Loucy (cell line): ENCODE results near the gene GOLGA7B.

Experiments
- H2AFZ ChIP-seq: fragments of 200-600 bp; sonication (generic); 2 replicates; pipeline ENCODE4 v1.6.0; 2016; ENCODE audit warnings: antibody characterized with exemption, mild to moderate bottlenecking, low read length, moderate library complexity
- H3F3A ChIP-seq: fragments of 200-600 bp; 2 replicates; pipeline ENCODE4 v1.6.0; 2016; ENCODE audit warnings: antibody characterized with exemption, low read depth, mild to moderate bottlenecking
- H3K27me3 ChIP-seq: fragments of 200-600 bp; sonication (generic); 2 replicates; pipeline ENCODE4 v1.6.1; 2014; ENCODE audit warnings: low read length, mild to moderate bottlenecking; ENCODE audit not compliant: insufficient read depth, poor library complexity, severe bottlenecking
- H3K36me3 ChIP-seq: fragments of 200-600 bp; sonication (generic); 2 replicates; pipeline ENCODE4 v1.6.1; 2016; ENCODE audit warnings: low read length; ENCODE audit not compliant: insufficient read depth
- H3K4me1 ChIP-seq: fragments of 200-600 bp; sonication (generic); 2 replicates; pipeline ENCODE4 v1.5.1; 2014; ENCODE audit warnings: low read length, mild to moderate bottlenecking; ENCODE audit not compliant: insufficient read depth, poor library complexity, severe bottlenecking
- H3K4me2 ChIP-seq: fragments of 200-600 bp; sonication (generic); 2 replicates; pipeline ENCODE4 v1.6.0; 2014; ENCODE audit warnings: antibody characterized with exemption, low read length, low read depth, mild to moderate bottlenecking; ENCODE audit not compliant: poor library complexity, severe bottlenecking
- H3K4me3 ChIP-seq: fragments of 200-600 bp; sonication (generic); 2 replicates; pipeline ENCODE4 v1.5.1; 2014; ENCODE audit warnings: low read length, mild to moderate bottlenecking, mixed read lengths; ENCODE audit not compliant: poor library complexity, severe bottlenecking
- H3K79me2 ChIP-seq: fragments of 200-600 bp; sonication (generic); 2 replicates; pipeline ENCODE4 v1.6.1; 2014; ENCODE audit warnings: low read length; ENCODE audit not compliant: insufficient read depth
- H3K9ac ChIP-seq: fragments of 200-600 bp; sonication (generic); 2 replicates; pipeline ENCODE4 v1.6.0; 2014; ENCODE audit warnings: mild to moderate bottlenecking, low read depth, low read length, moderate library complexity; ENCODE audit not compliant: poor library complexity, severe bottlenecking
- H3K9me2 ChIP-seq: fragments of 200-600 bp; sonication (generic); replicated peaks from 2 replicates; pipeline ENCODE4 v1.6.1; 2016; ENCODE audit warnings: low read depth, low read length, mixed read lengths
- H3K9me3 ChIP-seq: fragments of 200-600 bp; sonication (generic); 2 replicates; pipeline ENCODE4 v1.6.1; 2014; ENCODE audit warnings: mild to moderate bottlenecking, antibody characterized with exemption, low read length, low read depth; ENCODE audit not compliant: insufficient read depth
- H4K20me1 ChIP-seq: fragments of 200-600 bp; sonication (generic); 2 replicates; pipeline ENCODE4 v1.6.0; 2014; ENCODE audit warnings: antibody characterized with exemption, low read length, mild to moderate bottlenecking; ENCODE audit not compliant: insufficient read depth, poor library complexity, severe bottlenecking
- CTCF ChIP-seq: fragments of 200-600 bp; sonication (generic); conservative IDR thresholded peaks from 2 replicates; pipeline ENCODE4 v1.5.1; 2014; ENCODE audit warnings: mild to moderate bottlenecking, antibody characterized with exemption, low read length
- EZH2phosphoT487 ChIP-seq: fragments of 200-600 bp; IDR thresholded peaks from 2 replicates; pipeline ENCODE4 v1.6.1; 2018; ENCODE audit warnings: antibody characterized with exemption, mild to moderate bottlenecking, moderate library complexity, borderline replicate concordance

The GOLGA7B gene

GRCh38 chr10:97811958-97812357, 37.7 kb upstream of the GOLGA7B start:
- TF ChIP-seq CTCF (no peak), EZH2phosphoT487 (no peak)
- no peaks in the 10 kb centered on the region for H3K9me2 ChIP-seq
- no peaks in the 10 kb centered on the region for H3K79me2 ChIP-seq
- H3K9me3 ChIP-seq: no peaks in the 10 kb centered on the region
- no peak overlapping the region for H3K4me3 ChIP-seq
- H4K20me1 ChIP-seq: no peaks in the 10 kb centered on the region
- no peaks in the 10 kb centered on the region for H3F3A ChIP-seq
- H2AFZ ChIP-seq: no peak overlapping the region
- H3K4me1 ChIP-seq: no peaks in the 10 kb centered on the region
- H3K36me3 ChIP-seq: no peaks in the 10 kb centered on the region
- H3K4me2 ChIP-seq: no peak overlapping the region
- no peak overlapping the region for H3K9ac ChIP-seq
- no peaks in the 10 kb centered on the region for H3K27me3 ChIP-seq

GRCh38 chr10:97812696-97813095, 36.9 kb upstream of the GOLGA7B start:
- H3F3A ChIP-seq: no peaks in the 10 kb centered on the region
- H3K79me2 ChIP-seq: no peaks in the 10 kb centered on the region
- no peak overlapping the region for H3K4me2 ChIP-seq
- no peak overlapping the region for H3K4me3 ChIP-seq
- TF ChIP-seq CTCF (no peak), EZH2phosphoT487 (no peak)
- H3K36me3 ChIP-seq: no peaks in the 10 kb centered on the region
- no peaks in the 10 kb centered on the region for H3K9me3 ChIP-seq
- no peaks in the 10 kb centered on the region for H3K9me2 ChIP-seq
- H3K27me3 ChIP-seq: no peaks in the 10 kb centered on the region
- H4K20me1 ChIP-seq: no peaks in the 10 kb centered on the region
- H3K9ac ChIP-seq: no peak overlapping the region
- H2AFZ ChIP-seq: no peak overlapping the region
- H3K4me1 ChIP-seq: no peaks in the 10 kb centered on the region

- H3K4me2 ChIP-seq: no peak overlapping the region
Observed at GRCh38 chr10:97813311-97813710, 36.3 kb upstream of the GOLGA7B start.

More at GRCh38 chr10:97813311-97813710, 36.3 kb upstream of the GOLGA7B start:
- H3K4me3 ChIP-seq: no peak overlapping the region
- no peak overlapping the region for H2AFZ ChIP-seq
- no peaks in the 10 kb centered on the region for H4K20me1 ChIP-seq
- H3K9me3 ChIP-seq: no peaks in the 10 kb centered on the region
- no peaks in the 10 kb centered on the region for H3K36me3 ChIP-seq
- H3K79me2 ChIP-seq: no peaks in the 10 kb centered on the region
- no peaks in the 10 kb centered on the region for H3K9me2 ChIP-seq
- no peaks in the 10 kb centered on the region for H3F3A ChIP-seq
- no peaks in the 10 kb centered on the region for H3K4me1 ChIP-seq
- no peaks in the 10 kb centered on the region for H3K27me3 ChIP-seq
- TF ChIP-seq CTCF: no peak
- TF ChIP-seq EZH2phosphoT487: no peak
- no peak overlapping the region for H3K9ac ChIP-seq
